Naive thymus-derived CD4-positive, alpha-beta T cell (primary cell): ENCODE data around the gene FAR2. TPM values are rescaled to one million over a fixed set of nuclear protein-coding genes. Genes with fewer than 3 reads are reported as not detected.
"Not testable (repeated sequence)": the region's sequence is repeated elsewhere in the genome, so short reads cannot be mapped to it uniquely, and the experiment has no call there.

Source experiments
- ATAC-seq: fragments of 150-1000 bp; cut with Tn5 transposase; 2 replicates; pipeline ENCODE4 v1.10.0; 2021; ENCODE audit warnings: mild to moderate bottlenecking, moderate library complexity
- CTCF ChIA-PET: fragments of 350-600 bp; sonication (Branson Sonifier 250); formaldehyde crosslinking; loops from one replicate; lab custom pipeline; 2021; ENCODE audit warnings: antibody characterized with exemption; lab: Charles Lee
- POLR2A ChIA-PET: fragments of 350-600 bp; sonication (Branson Sonifier 250); formaldehyde crosslinking; loops from one replicate; lab custom pipeline; 2021; ENCODE audit warnings: antibody characterized with exemption, inconsistent platforms; lab: Charles Lee
- DNase-seq, 9 donors: peaks; one replicate each; pipeline versions ENCODE4 v3.0.0 to v3.0.0-alpha.2; 2020 to 2022; ENCODE audit warnings: mixed read lengths in 1 of 9
- H3K27ac ChIP-seq: one replicate; pipeline ENCODE4 v1.7.0; 2013; ENCODE audit warnings: mild to moderate bottlenecking, low read depth, low read length, moderate library complexity
- H3K27me3 ChIP-seq, 2 donors: one replicate each; pipeline ENCODE4 v1.7.0; 2013; ENCODE audit warnings: low read length in 2 of 2, mild to moderate bottlenecking in 2 of 2, moderate library complexity in 2 of 2; ENCODE audit not compliant: control insufficient read depth in 2 of 2, insufficient read depth in 2 of 2
- H3K36me3 ChIP-seq, 3 experiments: 1 replicate in 2 of 3; 2 replicates in 1 of 3; pipeline ENCODE4 v1.7.0; 2013; ENCODE audit warnings: low read length in 3 of 3, mild to moderate bottlenecking in 3 of 3, moderate library complexity in 1 of 3; ENCODE audit not compliant: insufficient read depth in 3 of 3, control insufficient read depth in 2 of 3
- H3K4me1 ChIP-seq, 2 donors: one replicate each; pipeline ENCODE4 v1.7.0; 2013; ENCODE audit warnings: low read length in 2 of 2, mild to moderate bottlenecking in 2 of 2, moderate library complexity in 1 of 2; ENCODE audit not compliant: control insufficient read depth in 2 of 2, insufficient read depth in 2 of 2
- H3K4me3 ChIP-seq: 2 replicates; pipeline ENCODE4 v1.7.0; 2013; ENCODE audit warnings: mild to moderate bottlenecking, low read length
- H3K9me3 ChIP-seq, 3 experiments: 1 replicate in 2 of 3; 2 replicates in 1 of 3; pipeline ENCODE4 v1.7.0; 2013; ENCODE audit warnings: low read length in 3 of 3; ENCODE audit not compliant: control insufficient read depth in 2 of 3
- H3K27ac Mint-ChIP-seq, 9 donors: one replicate each; pipeline ENCODE4 v1.8.0; 2020 to 2022; ENCODE audit warnings: mixed read lengths in 9 of 9, mild to moderate bottlenecking in 8 of 9, moderate library complexity in 5 of 9, inconsistent platforms in 2 of 9
- H3K27me3 Mint-ChIP-seq, 5 donors: one replicate each; pipeline ENCODE4 v1.8.0; 2021 to 2022; ENCODE audit warnings: mixed read lengths in 5 of 5, mild to moderate bottlenecking in 1 of 5
- H3K36me3 Mint-ChIP-seq, 5 donors: one replicate each; pipeline ENCODE4 v1.8.0; 2020 to 2022; ENCODE audit warnings: mixed read lengths in 5 of 5, mild to moderate bottlenecking in 3 of 5, inconsistent platforms in 1 of 5
- H3K4me1 Mint-ChIP-seq, 7 donors: one replicate each; pipeline ENCODE4 v1.8.0; 2020 to 2022; ENCODE audit warnings: mixed read lengths in 7 of 7, mild to moderate bottlenecking in 3 of 7, inconsistent platforms in 1 of 7
- H3K4me3 Mint-ChIP-seq, 10 donors: one replicate each; pipeline ENCODE4 v1.8.0; 2020 to 2022; ENCODE audit warnings: mild to moderate bottlenecking in 10 of 10, mixed read lengths in 10 of 10, moderate library complexity in 6 of 10, inconsistent platforms in 2 of 10
- H3K9me3 Mint-ChIP-seq, 11 donors: one replicate each; pipeline ENCODE4 v1.8.0; 2020 to 2022; ENCODE audit warnings: mixed read lengths in 11 of 11, mild to moderate bottlenecking in 4 of 11, inconsistent platforms in 1 of 11, moderate library complexity in 1 of 11
- intact Hi-C, 2 donors: fragments of 100-400 bp; cut with micrococcal nuclease; formaldehyde crosslinking; loops; one replicate each; pipeline ENCODE4 v1.15.1; 2023
- polyA plus RNA-seq, 2 donors: library from polyadenylated mRNA; unstranded; fragments of 300-500 nt; fragmentation: Illumina TruSeq; gene quantifications; one replicate each; pipeline ENCODE4 v1.2.3, GENCODE V29; 2021
- total RNA-seq, 6 experiments: library from RNA in 5 of 6; stranded (reverse) in 5 of 6; gene quantifications; 1 replicate in 5 of 6; 2 replicates in 1 of 6; pipeline ENCODE4 v1.2.3 and lab custom pipeline; 2021 to 2026

FAR2 gene
- total and polyA plus RNA-seq, 7 experiments from 2014 or later = 1.1 to 11.1 (median 1.9) TPM

- H3K36me3 ChIP-seq, H3K36me3 Mint-ChIP-seq, DNase-seq, H3K4me3 ChIP-seq, H3K9me3 ChIP-seq, CTCF ChIA-PET, H3K27ac Mint-ChIP-seq, POLR2A ChIA-PET, ATAC-seq, H3K4me1 ChIP-seq, H3K4me3 Mint-ChIP-seq, H3K4me1 Mint-ChIP-seq, intact Hi-C loops, H3K27me3 ChIP-seq, H3K27ac ChIP-seq: not testable (repeated sequence)
- Mint-ChIP-seq H3K9me3 (peaks cover 0 to 16% (median 3%) of the 10 kb centered on the region in 11 donors), H3K27me3 (peaks cover 0 to 26% (median 0%) of the 10 kb centered on the region in 5 donors)
Measured at GRCh38 chr12:29138855-29139254, 10.2 kb upstream of the FAR2 start.

- Mint-ChIP-seq H3K4me3 (no peak overlapping the region), H3K9me3 (peaks cover 0 to 8% (median 0%) of the 10 kb centered on the region in 11 donors), H3K27ac (peak overlapping the region in 1 of 9 donors; percentile 48), H3K27me3 (peaks cover 0 to 62% (median 10%) of the 10 kb centered on the region in 5 donors), H3K4me1 (peaks cover 12 to 22% (median 17%) of the 10 kb centered on the region in 7 donors), H3K36me3 (peaks cover 0 to 3% (median 0%) of the 10 kb centered on the region in 5 donors)
- H3K27ac ChIP-seq = no peak overlapping the region
- no peak for ATAC-seq
- ChIA-PET POLR2A (no interaction called here), CTCF (no interaction called here)
- H3K36me3 ChIP-seq = no peaks in the 10 kb centered on the region
- H3K4me3 ChIP-seq = no peak overlapping the region
- H3K27me3 ChIP-seq = no peaks in the 10 kb centered on the region
- H3K4me1 ChIP-seq = peaks cover 0 to 6% of the 10 kb centered on the region in 2 donors
- no peak for DNase-seq
- intact Hi-C loops = no loop called here
- H3K9me3 ChIP-seq = no peaks in the 10 kb centered on the region
Measured at GRCh38 chr12:29145372-29146170, 3.5 kb upstream of the FAR2 start.

GRCh38 chr12:29146196-29146595 lies 2.9 kb upstream of the FAR2 start:
- Histone ChIP-seq H3K27me3 (no peaks in the 10 kb centered on the region), H3K27ac (no peak overlapping the region), H3K9me3 (no peaks in the 10 kb centered on the region), H3K4me3 (no peak overlapping the region), H3K4me1 (peaks cover 0 to 6% of the 10 kb centered on the region in 2 donors), H3K36me3 (no peaks in the 10 kb centered on the region)
- ChIA-PET CTCF (no interaction called here), POLR2A (no interaction called here)
- peaks cover 14 to 22% (median 20%) of the 10 kb centered on the region in 7 donors for H3K4me1 Mint-ChIP-seq
- H3K27me3 Mint-ChIP-seq = peaks cover 0 to 67% (median 10%) of the 10 kb centered on the region in 5 donors
- no peak overlapping the region for H3K27ac Mint-ChIP-seq
- ATAC-seq (no peak), DNase-seq (no peak)
- H3K36me3 Mint-ChIP-seq = peaks cover 0 to 3% (median 0%) of the 10 kb centered on the region in 5 donors
- intact Hi-C loops = no loop called here
- H3K9me3 Mint-ChIP-seq = peaks cover 0 to 7% (median 0%) of the 10 kb centered on the region in 11 donors
- H3K4me3 Mint-ChIP-seq = no peak overlapping the region

GRCh38 chr12:29147731-29148595 lies 1.1 kb upstream of the FAR2 start:
- peak in 2 of 9 donors; percentile 5 to 8 for DNase-seq
- H3K4me1 Mint-ChIP-seq = peaks cover 14 to 27% (median 21%) of the 10 kb centered on the region in 7 donors
- H3K27ac ChIP-seq = no peak overlapping the region
- H3K36me3 Mint-ChIP-seq = peaks cover 0 to 3% (median 0%) of the 10 kb centered on the region in 5 donors
- H3K27ac Mint-ChIP-seq = peak overlapping the region in 8 of 9 donors; percentile 24 to 89 (median 72)
- no peaks in the 10 kb centered on the region for H3K36me3 ChIP-seq
- peaks cover 0 to 70% (median 10%) of the 10 kb centered on the region in 5 donors for H3K27me3 Mint-ChIP-seq
- H3K27me3 ChIP-seq = no peaks in the 10 kb centered on the region
- H3K4me3 ChIP-seq = peak overlapping the region; percentile 88
- no peak for ATAC-seq
- peaks cover 0 to 2% (median 0%) of the 10 kb centered on the region in 11 donors for H3K9me3 Mint-ChIP-seq
- H3K4me1 ChIP-seq = peaks cover 0 to 6% of the 10 kb centered on the region in 2 donors
- peak overlapping the region; percentile 87 to 96 (median 92) for H3K4me3 Mint-ChIP-seq
- CTCF ChIA-PET = no interaction called here
- intact Hi-C loops = loop anchor here (1.0 to 2.0 kb wide), 4 partner anchors 60 to 1607 kb away; partner anchors contain the start of genes CAPRIN2 (in 1 of the 2) and ERGIC2 (in 1 of the 2)
- POLR2A ChIA-PET = interaction anchor here (1.6 kb wide), 1 partner anchor 44 kb away, joined by 4 read pairs; no protein-coding TSS in a partner anchor
- no peaks in the 10 kb centered on the region for H3K9me3 ChIP-seq

- peak overlapping the region; percentile 37 for H3K27ac ChIP-seq
- peaks cover 0 to 2% (median 0%) of the 10 kb centered on the region in 11 donors for H3K9me3 Mint-ChIP-seq
- peak in 5 of 9 donors; percentile 0 to 26 (median 4) for DNase-seq
- no peaks in the 10 kb centered on the region for H3K9me3 ChIP-seq
- CTCF ChIA-PET = no interaction called here
- POLR2A ChIA-PET = interaction anchor here (1.6 kb wide), 1 partner anchor 45 kb away, joined by 4 read pairs; no protein-coding TSS in a partner anchor
- peak overlapping the region; percentile 87 to 96 (median 92) for H3K4me3 Mint-ChIP-seq
- no peaks in the 10 kb centered on the region for H3K27me3 ChIP-seq
- H3K4me3 ChIP-seq = peak overlapping the region; percentile 88
- no peaks in the 10 kb centered on the region for H3K36me3 ChIP-seq
- peaks cover 14 to 31% (median 25%) of the 10 kb centered on the region in 7 donors for H3K4me1 Mint-ChIP-seq
- peaks cover 0 to 68% (median 10%) of the 10 kb centered on the region in 5 donors for H3K27me3 Mint-ChIP-seq
- H3K4me1 ChIP-seq = peaks cover 0 to 6% of the 10 kb centered on the region in 2 donors
- intact Hi-C loops = loop anchor here (1.0 to 2.0 kb wide), 4 partner anchors 60 to 1606 kb away; partner anchors contain the start of genes CAPRIN2 (in 1 of the 2) and ERGIC2 (in 1 of the 2)
- H3K36me3 Mint-ChIP-seq = no peaks in the 10 kb centered on the region
- ATAC-seq = peak; percentile 47
- peak overlapping the region in 8 of 9 donors; percentile 36 to 94 (median 76) for H3K27ac Mint-ChIP-seq
Measured at GRCh38 chr12:29148596-29148910, 525 bp upstream of the FAR2 start.

GRCh38 chr12:29149691-29150281 lies 708 bp downstream of the FAR2 start:
- no peaks in the 10 kb centered on the region for H3K27me3 ChIP-seq
- peak; percentile 14 for ATAC-seq
- H3K27ac ChIP-seq = no peak overlapping the region
- intact Hi-C loops = loop anchor here (1.0 to 10.0 kb wide), 6 partner anchors 46 to 1605 kb away; partner anchors contain the start of genes ERGIC2 (in 2 of the 2) and CAPRIN2 (in 1 of the 2)
- Mint-ChIP-seq H3K4me3 (peak overlapping the region; percentile 36 to 96 (median 92)), H3K9me3 (peaks cover 0 to 2% (median 0%) of the 10 kb centered on the region in 11 donors), H3K4me1 (peaks cover 14 to 33% (median 29%) of the 10 kb centered on the region in 7 donors), H3K36me3 (no peaks in the 10 kb centered on the region), H3K27ac (peak overlapping the region in 1 of 9 donors; percentile 28), H3K27me3 (peaks cover 0 to 60% (median 10%) of the 10 kb centered on the region in 5 donors)
- ChIA-PET CTCF (no interaction called here), POLR2A (no interaction called here)
- peak in 5 of 9 donors; percentile 4 to 11 (median 7) for DNase-seq
- H3K9me3 ChIP-seq = no peaks in the 10 kb centered on the region
- peaks cover 0 to 6% of the 10 kb centered on the region in 2 donors for H3K4me1 ChIP-seq
- no peaks in the 10 kb centered on the region for H3K36me3 ChIP-seq
- peak overlapping the region; percentile 88 for H3K4me3 ChIP-seq
